GM19438 (cell line): ENCODE data around the gene ABTB1.
"Not testable (repeated sequence)": the region's sequence is repeated elsewhere in the genome, so short reads cannot be mapped to it uniquely, and the experiment has no call there.

Source experiments
- ATAC-seq: cut with Tn5 transposase; IDR thresholded peaks from one replicate; pipeline ENCODE4 v1.9.1; 2021; ENCODE audit warnings: low read depth; ENCODE audit not compliant: unreplicated experiment

ABTB1 gene

GRCh38 chr3:127700406-127700805 is 27.7 kb downstream of the ABTB1 start:
- ATAC-seq = no peak

- no peak for ATAC-seq
Observed at GRCh38 chr3:127701280-127701911, 28.6 kb downstream of the ABTB1 start.

- ATAC-seq = no peak
Observed at GRCh38 chr3:127702151-127702578, 29.4 kb downstream of the ABTB1 start.

DNA sequence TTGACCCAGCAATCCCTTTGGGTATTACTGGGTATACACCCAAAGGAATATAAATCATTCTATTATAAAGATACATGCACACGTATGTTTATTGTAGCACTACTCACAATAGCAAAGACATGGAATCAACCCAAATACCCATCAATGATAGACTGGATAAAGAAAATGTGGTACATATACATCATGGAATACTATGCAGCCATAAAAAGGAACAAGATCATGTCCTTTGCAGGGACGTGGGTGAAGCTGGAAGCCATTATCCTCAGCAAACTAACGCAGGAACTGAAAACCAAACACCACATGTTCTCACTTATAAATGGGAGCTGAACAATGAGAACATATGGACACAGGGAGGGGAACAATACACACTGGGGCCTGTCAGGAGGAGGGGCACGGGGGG is 32.1 kb downstream of the ABTB1 start:
- ATAC-seq = not testable (repeated sequence)

- ATAC-seq = no peak
Observed at GRCh38 chr3:127706312-127706711, 33.6 kb downstream of the ABTB1 start.

DNA sequence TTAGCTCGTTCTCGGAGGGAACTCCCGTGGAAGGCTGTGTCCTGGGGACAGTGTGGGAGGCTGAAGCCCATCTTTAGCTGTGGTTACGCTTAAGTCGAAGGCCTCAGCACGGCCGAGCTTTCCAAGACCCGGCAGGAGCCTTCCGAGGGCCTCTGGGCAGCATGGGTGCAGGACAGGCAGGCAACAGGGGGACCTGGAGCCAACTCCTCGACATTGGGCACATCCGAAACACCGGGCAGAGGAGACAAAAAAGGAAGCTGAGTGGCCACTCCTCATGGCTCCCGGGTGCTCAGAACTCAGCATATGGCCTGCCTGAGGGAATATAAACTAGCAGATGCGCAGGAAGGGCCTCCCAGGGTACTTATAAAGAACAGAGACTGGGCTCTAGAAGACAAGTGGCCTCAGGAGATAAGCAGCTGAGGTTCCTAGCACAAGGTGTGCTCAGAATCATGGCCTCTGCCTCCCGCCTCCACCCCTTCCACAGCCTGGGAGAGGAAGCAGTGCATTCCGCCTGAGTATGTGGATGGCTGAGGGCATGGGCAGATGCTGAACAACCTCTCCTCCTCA is 34.1 kb downstream of the ABTB1 start:
- no peak for ATAC-seq

GRCh38 chr3:127707851-127708411 is 35.2 kb downstream of the ABTB1 start:
- no peak for ATAC-seq

DNA sequence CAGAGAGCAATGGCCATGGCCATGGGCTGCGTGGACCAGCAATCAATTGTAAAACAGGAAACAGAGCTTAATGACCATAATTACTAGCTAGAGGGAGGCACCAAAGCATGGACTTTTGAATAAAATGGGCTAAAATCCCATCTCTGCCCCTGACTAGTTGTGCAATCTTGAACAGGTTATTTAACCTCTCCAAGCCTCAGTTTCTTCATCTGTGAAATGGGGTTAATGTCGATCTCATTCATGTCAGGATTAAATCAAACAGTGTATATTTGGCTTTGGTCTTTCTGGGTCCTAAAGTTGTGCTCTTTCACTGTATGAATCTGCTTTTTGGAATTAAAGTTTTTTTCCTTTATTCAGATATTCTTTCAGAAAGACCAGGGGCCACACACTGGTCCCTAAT is 36.1 kb downstream of the ABTB1 start:
- no peak for ATAC-seq

DNA sequence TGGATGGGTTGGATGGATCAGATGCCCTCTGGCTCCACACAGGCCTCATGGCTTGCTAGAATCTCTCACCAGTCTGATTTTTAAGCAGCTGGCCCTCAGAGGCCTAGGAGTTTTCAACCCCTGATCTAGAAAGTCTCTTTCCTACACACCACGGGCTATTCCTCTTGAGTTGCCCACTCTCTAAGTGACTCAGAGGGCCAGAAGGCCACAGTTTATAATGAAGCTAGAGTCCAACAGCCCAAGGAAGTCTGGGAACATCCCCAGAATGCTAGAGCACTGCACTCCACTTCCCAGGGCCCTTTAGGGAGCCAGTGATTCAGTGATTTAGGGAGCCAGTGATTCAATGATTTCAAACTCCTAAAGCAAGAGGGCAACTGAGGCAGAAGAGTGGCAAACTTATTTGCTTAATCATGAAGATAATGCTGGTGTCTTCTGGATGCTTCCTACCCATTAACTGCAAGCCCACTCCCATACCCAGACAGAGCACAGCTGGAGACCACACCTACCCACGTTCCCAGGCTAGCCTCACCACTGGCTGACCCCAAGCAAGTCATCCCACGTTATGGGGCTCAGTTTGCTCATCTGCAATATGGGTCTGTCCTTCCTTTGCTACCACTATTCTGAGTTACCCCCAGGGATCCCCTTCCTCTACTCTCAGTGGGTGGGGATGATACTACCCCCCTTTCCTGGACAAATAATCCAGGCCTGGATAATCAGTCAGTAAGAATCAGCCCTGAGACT is 36.7 kb downstream of the ABTB1 start:
- no peak for ATAC-seq

DNA sequence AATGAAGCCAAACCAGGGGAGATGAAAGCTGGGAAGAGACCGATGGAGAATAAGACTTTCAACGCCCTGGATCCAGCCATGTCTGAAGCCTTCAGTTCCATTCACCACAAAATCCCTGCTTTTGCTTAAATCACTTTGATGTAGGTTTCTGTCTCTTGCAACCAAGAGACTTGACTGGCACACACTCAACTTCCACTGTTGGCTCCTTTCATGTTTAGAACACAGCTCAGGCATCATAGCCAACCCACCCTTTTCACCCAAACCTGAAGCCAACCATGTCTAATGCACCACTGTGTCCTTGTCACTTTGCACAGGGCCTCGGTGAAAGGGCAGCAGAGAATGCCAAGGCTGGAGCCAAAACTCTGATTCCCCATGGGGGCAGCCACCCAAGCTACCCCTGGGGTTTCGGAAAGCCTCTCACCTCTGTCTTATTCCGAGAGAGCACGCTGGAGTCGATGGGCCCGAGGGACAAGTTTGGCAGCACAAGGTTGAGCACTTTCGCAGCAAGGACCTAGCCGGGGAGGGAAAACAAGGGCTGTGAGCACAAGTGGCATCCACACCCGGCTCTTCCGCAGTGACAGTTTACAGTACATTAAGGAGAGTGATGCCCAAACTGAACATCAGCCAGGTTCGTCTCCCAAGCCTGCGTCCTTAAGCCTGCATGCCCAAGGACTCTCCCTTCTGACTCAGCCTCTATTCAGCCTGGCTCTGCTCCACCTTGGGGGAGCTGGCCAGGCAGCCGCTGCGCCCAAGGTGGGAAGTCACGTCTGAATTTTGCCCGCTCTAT is 37.6 kb downstream of the ABTB1 start:
- ATAC-seq = no peak

DNA sequence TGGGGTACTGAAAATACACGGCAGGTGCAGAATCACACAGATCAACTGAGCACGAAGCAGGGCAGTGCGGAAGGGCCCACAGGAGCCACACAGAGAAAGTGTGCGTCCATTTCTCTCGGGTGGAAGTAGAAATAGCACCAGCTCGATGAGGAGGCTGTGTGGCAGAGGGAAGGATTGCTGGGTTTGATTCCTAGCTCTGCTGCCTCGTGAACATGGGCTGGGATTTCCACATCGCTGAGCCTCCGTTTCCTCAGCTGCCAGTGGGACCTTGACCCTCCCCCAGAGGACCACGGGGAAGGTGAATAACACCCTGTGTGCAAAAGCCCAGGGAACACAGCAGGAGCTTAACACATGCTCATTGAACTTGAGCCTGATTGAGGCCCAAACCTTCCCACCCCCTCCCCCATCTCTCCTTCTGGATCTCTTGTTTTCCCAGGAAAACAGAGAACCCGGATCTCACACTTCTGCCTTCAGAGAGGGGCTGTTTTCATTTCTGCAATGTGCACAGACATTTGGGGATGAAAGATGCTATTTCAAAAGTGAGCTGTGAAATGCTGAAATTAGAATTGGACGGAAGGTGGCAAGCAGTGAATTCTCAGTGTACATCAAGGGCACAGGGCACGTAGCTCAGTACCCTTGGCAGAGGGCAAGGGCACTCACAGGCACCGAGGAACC is 38.4 kb downstream of the ABTB1 start:
- no peak for ATAC-seq

GRCh38 chr3:127711896-127712295 is 39.1 kb downstream of the ABTB1 start:
- ATAC-seq = no peak

DNA sequence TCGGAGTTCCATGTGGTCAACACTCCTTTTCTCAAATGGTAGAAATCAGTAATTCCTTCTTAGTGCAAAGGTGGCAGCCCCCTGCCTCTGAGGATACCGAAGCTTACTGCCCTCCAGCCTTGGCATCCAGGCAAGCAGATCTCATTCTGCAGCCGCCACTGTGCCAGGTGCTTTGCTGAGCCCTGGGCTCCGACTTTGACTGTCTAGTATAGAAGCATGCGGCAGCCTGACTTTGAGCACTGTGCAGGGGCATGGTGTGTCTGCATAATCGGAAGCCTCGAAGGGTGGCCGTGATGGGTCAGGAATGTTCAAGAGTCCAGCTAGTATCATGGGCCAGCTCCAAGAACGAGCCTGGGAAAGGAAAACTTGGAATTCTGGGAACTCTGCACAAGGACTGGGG is 39.7 kb downstream of the ABTB1 start:
- no peak for ATAC-seq

DNA sequence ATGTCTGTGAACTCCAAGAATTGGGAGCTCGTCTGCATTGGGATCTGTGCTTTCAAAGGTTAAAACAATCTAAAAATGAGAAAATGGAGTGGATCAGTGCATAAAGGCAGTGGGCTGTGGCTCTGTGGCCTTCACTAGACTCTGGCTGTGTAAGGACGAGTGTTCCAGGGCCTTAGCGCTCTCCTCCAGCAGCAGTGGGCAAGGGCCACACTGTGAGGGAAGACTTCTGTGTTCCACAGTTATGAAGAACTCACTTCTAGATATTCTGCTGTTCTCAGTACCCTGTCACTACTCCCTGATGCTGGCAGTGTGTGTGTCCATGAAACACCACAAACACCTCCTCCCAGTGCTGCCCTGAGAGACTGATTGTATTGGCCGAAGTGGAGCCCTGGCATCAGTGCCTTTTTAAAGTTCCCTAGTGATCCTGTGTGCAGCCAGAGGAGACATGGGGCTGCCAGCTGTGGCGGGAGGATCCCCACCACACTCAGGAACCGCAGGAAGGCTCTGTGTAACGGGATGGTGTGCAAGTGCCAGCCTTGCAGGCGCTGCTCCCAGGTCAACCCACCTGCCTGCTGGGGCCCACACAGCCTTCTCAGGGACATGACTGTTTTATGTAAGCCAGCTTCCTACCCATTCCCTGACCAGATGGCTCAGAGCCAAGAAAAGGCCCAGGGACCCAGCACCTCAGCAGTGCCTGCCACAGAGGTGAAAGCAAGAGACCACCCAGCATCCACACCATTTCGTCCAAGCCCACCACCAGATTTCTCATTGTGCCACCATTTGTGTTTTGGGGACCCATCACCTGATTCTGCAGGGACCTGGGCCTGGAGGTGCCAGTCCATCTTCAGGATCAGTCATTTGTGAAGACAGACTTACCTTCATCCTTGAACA is 40.4 kb downstream of the ABTB1 start:
- ATAC-seq = no peak

DNA sequence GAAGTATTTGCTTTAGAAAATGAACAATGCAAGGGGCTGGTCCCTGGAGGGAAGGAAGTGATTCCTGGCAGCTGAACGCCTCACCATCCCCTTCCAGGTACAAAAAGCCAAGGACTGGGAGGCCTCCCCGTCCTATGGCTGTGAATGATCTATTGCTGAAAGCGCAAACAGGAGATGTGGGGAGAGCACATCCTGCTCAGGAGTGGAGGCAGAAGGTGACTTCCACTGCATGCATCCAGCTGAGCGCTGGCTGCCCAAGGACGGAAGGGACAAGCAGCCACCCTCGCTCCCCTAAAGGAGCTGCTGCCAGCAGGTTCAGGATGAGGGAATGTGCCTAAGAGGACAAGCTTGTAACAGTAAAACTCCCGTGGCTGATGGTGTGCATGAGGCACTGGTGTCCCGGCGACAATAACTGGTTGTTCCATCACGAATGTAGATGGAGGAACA is 41.4 kb downstream of the ABTB1 start:
- ATAC-seq = no peak

DNA sequence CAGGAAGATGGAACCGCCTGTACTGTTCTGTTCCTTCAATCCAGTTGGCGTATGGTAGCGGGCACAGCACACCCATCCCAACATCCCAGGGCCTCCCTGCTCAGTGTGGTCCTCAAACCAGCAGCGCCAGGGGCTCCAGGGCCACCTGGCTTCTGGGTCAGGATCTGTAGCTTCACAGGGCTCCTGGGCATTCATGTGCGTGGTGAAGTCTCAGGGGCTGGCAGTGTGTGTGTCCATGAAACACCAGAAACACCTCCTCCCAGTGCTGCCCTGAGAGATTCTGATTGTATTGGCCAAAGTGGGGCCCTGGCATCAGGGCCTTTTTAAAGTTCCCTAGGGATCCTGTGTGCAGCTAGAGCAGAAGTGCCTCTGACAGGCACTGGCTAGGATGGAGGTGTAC is 42.1 kb downstream of the ABTB1 start:
- ATAC-seq = no peak

DNA sequence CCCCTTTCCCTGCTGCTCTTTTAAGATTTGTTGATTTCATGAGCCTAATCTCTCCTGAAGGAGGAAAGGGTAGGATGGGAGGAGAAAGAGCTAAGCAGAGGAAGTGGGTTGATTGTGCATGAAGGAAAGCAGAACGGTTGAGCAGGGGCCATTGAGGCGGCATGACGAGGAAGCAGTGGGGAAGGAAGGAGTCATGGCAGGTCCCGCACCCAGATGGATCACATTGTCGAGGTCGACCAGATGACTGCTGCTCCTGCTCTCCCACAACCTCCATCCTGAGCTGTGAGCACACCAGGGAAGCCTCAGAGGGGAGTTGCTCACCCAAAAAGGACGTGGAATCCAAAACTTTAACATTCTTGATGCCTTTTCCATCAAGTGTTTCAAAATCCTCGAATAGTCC is 42.8 kb downstream of the ABTB1 start:
- no peak for ATAC-seq

DNA sequence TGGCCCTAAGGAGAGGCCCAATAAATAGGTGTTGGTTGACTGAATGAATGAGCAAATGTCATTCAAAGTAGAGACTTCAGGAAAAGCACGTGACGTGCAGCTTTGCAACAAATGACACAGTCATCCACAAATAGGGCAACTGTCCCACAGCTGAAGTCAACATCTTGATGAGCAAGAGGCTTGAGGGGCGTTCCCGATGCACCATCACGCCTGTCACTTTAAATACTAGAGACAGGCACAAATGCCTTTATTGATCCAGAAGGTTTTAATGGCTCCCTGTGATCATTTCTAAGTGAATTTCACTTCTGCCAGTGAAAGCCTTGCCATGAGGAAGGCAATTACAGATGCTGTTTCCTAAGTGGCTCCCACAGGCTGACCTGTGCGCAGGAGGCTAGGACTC is 43.6 kb downstream of the ABTB1 start:
- no peak for ATAC-seq
